Kidney epithelial cell (primary cell): ENCODE results near the gene NPAT. TPM values are rescaled to one million over a fixed set of nuclear protein-coding genes. Genes with fewer than 3 reads are reported as not detected.
"Not testable (repeated sequence)": the region's sequence is repeated elsewhere in the genome, so short reads cannot be mapped to it uniquely, and the experiment has no call there.

ENCODE experiments used
- DNase-seq: peaks from one replicate; pipeline ENCODE4 v3.0.0-alpha.2; 2010; ENCODE audit warnings: low read depth
- H3K27me3 ChIP-seq: 2 replicates; pipeline ENCODE4 v1.6.0; 2011; ENCODE audit warnings: low read length; ENCODE audit not compliant: control insufficient read depth, insufficient read depth
- H3K36me3 ChIP-seq: 2 replicates; pipeline ENCODE4 v1.5.1; 2011; ENCODE audit warnings: low read length; ENCODE audit not compliant: control insufficient read depth, insufficient read depth
- H3K4me3 ChIP-seq: 2 replicates; pipeline ENCODE4 v1.5.1; 2011; ENCODE audit warnings: low read depth, mild to moderate bottlenecking, control low read depth, low read length
- CTCF ChIP-seq: IDR thresholded peaks from 2 replicates; pipeline ENCODE4 v1.5.1; 2011; ENCODE audit warnings: mild to moderate bottlenecking, moderate library complexity, low read length, control low read depth, inconsistent platforms; ENCODE audit not compliant: insufficient read depth, poor library complexity, severe bottlenecking
- total RNA-seq: library from RNA; depleted of rRNA; stranded (reverse); fragments of >200 nt; gene quantifications from 2 replicates; pipeline ENCODE4 v1.2.3, GENCODE V29; 2015

Gene NPAT
- total RNA-seq, 1 donor from 2014 or later: 10.3 TPM

DNA sequence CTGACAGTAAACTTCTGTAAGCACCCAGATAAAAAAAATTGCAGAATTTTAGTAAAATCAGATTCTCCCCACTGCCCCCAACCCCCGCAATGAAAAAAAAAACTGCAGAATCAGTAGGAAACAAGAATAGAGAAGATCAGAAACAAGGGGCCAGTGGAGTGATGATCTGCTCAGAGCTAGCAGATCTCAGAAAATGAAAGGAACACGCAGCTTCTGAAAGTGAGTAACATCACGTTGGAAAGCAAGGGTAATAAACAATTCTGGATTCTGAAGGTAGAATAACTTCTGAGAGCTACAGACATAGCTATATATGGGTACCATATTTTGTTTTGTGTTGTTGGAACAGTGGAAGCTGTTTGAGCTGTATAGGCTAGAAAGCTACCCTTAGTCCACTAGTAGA lies 77.8 kb downstream of the NPAT start:
- no peak overlapping the region for H3K4me3 ChIP-seq
- H3K36me3 ChIP-seq: no peaks in the 10 kb centered on the region
- DNase-seq: no peak
- H3K27me3 ChIP-seq: no peaks in the 10 kb centered on the region
- TF ChIP-seq CTCF: no peak

DNA sequence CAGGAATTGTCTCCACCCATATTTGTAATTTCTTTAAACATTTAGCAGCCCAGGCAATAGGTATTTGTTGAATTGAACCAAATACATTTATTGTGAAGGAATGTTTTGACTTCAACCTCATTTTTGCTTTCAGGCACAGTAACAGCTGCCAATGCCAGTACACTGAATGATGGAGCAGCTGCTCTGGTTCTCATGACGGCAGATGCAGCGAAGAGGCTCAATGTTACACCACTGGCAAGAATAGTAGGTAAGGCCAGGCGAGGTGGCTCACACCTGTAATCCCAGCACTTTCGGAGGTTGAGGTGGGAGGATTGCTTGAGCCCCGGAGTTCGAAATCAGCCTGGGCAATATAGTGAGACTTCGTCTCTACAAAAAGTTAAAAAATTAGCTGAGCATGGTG lies 80.1 kb downstream of the NPAT start:
- no peak for DNase-seq
- Histone ChIP-seq H3K4me3 (no peak overlapping the region), H3K36me3 (no peaks in the 10 kb centered on the region), H3K27me3 (no peaks in the 10 kb centered on the region)
- no peak for TF ChIP-seq CTCF

DNA sequence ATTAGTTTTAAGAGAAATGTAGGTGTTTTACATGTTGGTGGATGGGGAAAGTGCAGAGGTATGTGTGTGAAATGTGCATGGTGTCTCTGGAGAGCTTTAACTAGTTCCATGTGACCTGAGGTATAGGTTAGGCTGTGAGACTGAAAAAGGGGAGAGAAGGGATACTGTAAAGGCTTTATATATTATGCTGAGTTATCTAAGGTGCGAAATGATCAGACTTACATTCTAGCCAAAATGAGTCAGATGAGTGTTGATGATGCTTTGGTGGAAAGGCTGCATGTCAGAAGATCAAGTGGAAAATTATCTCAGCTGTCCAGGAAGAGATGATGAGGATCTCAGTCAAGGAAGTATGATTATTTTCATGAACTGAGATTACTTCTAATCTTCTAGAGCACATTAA lies 85.2 kb downstream of the NPAT start:
- no peak for DNase-seq
- H3K4me3 ChIP-seq: no peak overlapping the region
- H3K36me3 ChIP-seq: no peaks in the 10 kb centered on the region
- no peaks in the 10 kb centered on the region for H3K27me3 ChIP-seq
- no peak for TF ChIP-seq CTCF

- H3K36me3 ChIP-seq: no peaks in the 10 kb centered on the region
- H3K27me3 ChIP-seq: no peaks in the 10 kb centered on the region
- H3K4me3 ChIP-seq: no peak overlapping the region
- no peak for TF ChIP-seq CTCF
- no peak for DNase-seq
These were observed 86.4 kb downstream of the NPAT start for GRCh38 chr11:108135845-108136544.

DNA sequence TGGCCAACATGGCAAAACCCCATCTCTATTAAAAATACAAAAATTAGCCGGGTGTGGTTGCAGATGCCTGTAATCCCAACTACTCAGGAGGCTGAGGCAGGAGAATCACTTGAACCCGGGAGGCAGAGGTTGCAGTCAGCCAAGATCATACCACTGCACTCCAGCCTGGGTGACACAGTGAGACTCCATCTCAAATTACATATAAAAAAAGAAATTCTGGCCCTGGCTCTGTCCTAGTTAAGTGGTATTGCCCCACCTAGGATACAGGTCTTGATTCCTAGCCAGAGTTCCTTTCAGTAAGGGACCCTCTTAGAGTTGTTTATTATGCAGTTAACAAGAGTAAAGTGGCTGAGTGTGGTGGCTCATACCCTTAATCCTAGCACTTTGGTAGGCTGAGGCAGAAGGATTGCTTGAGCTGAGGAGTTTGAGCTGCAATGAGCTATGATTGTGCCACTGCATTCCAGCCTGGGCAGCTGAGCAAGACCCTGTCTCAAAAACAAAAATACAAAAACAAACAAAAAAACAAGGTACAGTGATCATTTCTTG lies 89.4 kb downstream of the NPAT start:
- not testable (repeated sequence) for H3K36me3 ChIP-seq, H3K27me3 ChIP-seq, H3K4me3 ChIP-seq, DNase-seq

GRCh38 chr11:108131993-108132392 lies 90.4 kb downstream of the NPAT start:
- TF ChIP-seq CTCF: no peak
- H3K36me3 ChIP-seq: no peaks in the 10 kb centered on the region
- no peak for DNase-seq
- no peak overlapping the region for H3K4me3 ChIP-seq
- no peaks in the 10 kb centered on the region for H3K27me3 ChIP-seq
